HepG2 (cell line): Measurements from ENCODE around the gene JDP2. TPM values are rescaled to one million over a fixed set of nuclear protein-coding genes. Genes with fewer than 3 reads are reported as not detected.
A peak's percentile ranks its signal among the peaks of the same experiment; 100 is the strongest.

Experiments used
- ARNT2 ChIP-seq: sonication (generic); formaldehyde crosslinking; IDR thresholded peaks from 2 replicates; pipeline ENCODE4 v1.8.0; 2022; ENCODE audit warnings: mild to moderate bottlenecking, low read depth, missing genetic modification reagents, moderate library complexity
- CENPX ChIP-seq: sonication (generic); formaldehyde crosslinking; IDR thresholded peaks from 2 replicates; pipeline ENCODE4 v1.9.0; 2021; ENCODE audit warnings: mild to moderate bottlenecking, missing genetic modification reagents, moderate library complexity
- CREB1 ChIP-seq, 2 experiments: fragments of 450-650 bp in 1 of 2; IDR thresholded peaks; 2 replicates each; pipeline ENCODE4 v1.6.1; 2016 to 2017; ENCODE audit warnings: control low read depth in 1 of 2, mild to moderate bottlenecking in 1 of 2, missing compliant biosample characterization in 1 of 2, missing genetic modification characterization in 1 of 2
- FOXA3 ChIP-seq: IDR thresholded peaks from 2 replicates; pipeline ENCODE4 v1.6.1; 2016; ENCODE audit warnings: missing genetic modification reagents, missing compliant biosample characterization
- HNRNPK ChIP-seq: fragments of 200-400 bp; formaldehyde crosslinking; IDR thresholded peaks from 2 replicates; pipeline ENCODE4 v1.6.1; 2018; ENCODE audit warnings: low read length, low read depth, moderate library complexity, mild to moderate bottlenecking; ENCODE audit not compliant: poor library complexity, severe bottlenecking
- NR2F1 ChIP-seq, 2 experiments: fragments of 450-650 bp in 1 of 2; formaldehyde crosslinking in 1 of 2; IDR thresholded peaks; 2 replicates each; pipeline versions ENCODE4 v1.5.0 to v1.6.1; 2016 to 2020; ENCODE audit warnings: mild to moderate bottlenecking in 1 of 2, missing compliant biosample characterization in 1 of 2, missing genetic modification reagents in 1 of 2, moderate library complexity in 1 of 2
- NR2F6 ChIP-seq, 2 experiments: IDR thresholded peaks; 2 replicates each; pipeline ENCODE4 v1.6.1; 2016; ENCODE audit warnings: antibody characterized with exemption in 1 of 2, mild to moderate bottlenecking in 1 of 2
- SKI ChIP-seq: fragments of 450-650 bp; IDR thresholded peaks from one replicate; pipeline ENCODE4 v1.6.1; 2018; ENCODE audit warnings: mild to moderate bottlenecking; ENCODE audit not compliant: partially characterized antibody
- TARDBP ChIP-seq: sonication (generic); formaldehyde crosslinking; IDR thresholded peaks from 2 replicates; pipeline ENCODE4 v1.8.0; 2022; ENCODE audit warnings: mild to moderate bottlenecking, missing genetic modification reagents
- ZNF121 ChIP-seq: sonication (generic); formaldehyde crosslinking; IDR thresholded peaks from 2 replicates; pipeline ENCODE4 v1.5.0; 2020; ENCODE audit warnings: mild to moderate bottlenecking, missing genetic modification reagents
- ZNF136 ChIP-seq: sonication (generic); formaldehyde crosslinking; IDR thresholded peaks from 2 replicates; pipeline ENCODE4 v1.8.1; 2022; ENCODE audit warnings: low read depth, mild to moderate bottlenecking, moderate library complexity, missing genetic modification reagents
- ZNF556 ChIP-seq: sonication (generic); formaldehyde crosslinking; IDR thresholded peaks from 2 replicates; pipeline ENCODE4 v1.4.0; 2020; ENCODE audit warnings: mild to moderate bottlenecking, missing genetic modification reagents, borderline replicate concordance
- polyA plus RNA-seq, 8 experiments: library from polyadenylated mRNA; depleted of rRNA in 3 of 8; stranded (reverse) in 7 of 8; unstranded in 1 of 8; fragments of >200 nt; fragmentation: Illumina TruSeq in 4 of 8; extraction: Trizol in 4 of 8; gene quantifications; 2 replicates each; pipeline versions ENCODE4 v1.2.1 to v1.2.3, GENCODE V29; 2011 to 2016; ENCODE audit warnings: low read depth in 4 of 8, missing spikeins in 1 of 8, mixed read lengths in 1 of 8; ENCODE audit not compliant: insufficient read depth in 1 of 8
- total RNA-seq, 5 experiments: library from RNA; depleted of rRNA; stranded (reverse); fragments of >200 nt; fragmentation: Illumina TruSeq; extraction: Trizol; gene quantifications; 2 replicates each; pipeline ENCODE4 v1.2.3, GENCODE V29; 2016; ENCODE audit warnings: low read depth in 1 of 5
- TF ChIP-seq, protein P1 (sequence below): sonication (generic); formaldehyde crosslinking; IDR thresholded peaks from 2 replicates; pipeline ENCODE4 v1.5.0; 2020; ENCODE audit warnings: mild to moderate bottlenecking, missing genetic modification reagents
- TF ChIP-seq, protein P2 (sequence below): sonication (generic); formaldehyde crosslinking; IDR thresholded peaks from 2 replicates; pipeline ENCODE4 v1.5.0; 2020; ENCODE audit warnings: missing genetic modification reagents, mild to moderate bottlenecking, borderline replicate concordance
- TF ChIP-seq, protein P3 (sequence below): sonication (generic); formaldehyde crosslinking; IDR thresholded peaks from 2 replicates; pipeline ENCODE4; 2020; ENCODE audit warnings: missing genetic modification reagents, mild to moderate bottlenecking, borderline replicate concordance
- TF ChIP-seq, protein P4 (sequence below): sonication (generic); formaldehyde crosslinking; IDR thresholded peaks from 2 replicates; pipeline ENCODE4 v1.9.0; 2022; ENCODE audit warnings: low read depth, missing genetic modification reagents
- TF ChIP-seq, protein P5 (sequence below): sonication (generic); formaldehyde crosslinking; IDR thresholded peaks from 2 replicates; pipeline ENCODE4 v1.8.0; 2023; ENCODE audit warnings: mild to moderate bottlenecking, missing genetic modification reagents

Gene JDP2
- total and polyA plus RNA-seq, 2 of the 13 experiments (the other 11 are each of a cell fraction or from before 2014, with no cell fraction given), result 8.0 to 8.9 TPM

DNA sequence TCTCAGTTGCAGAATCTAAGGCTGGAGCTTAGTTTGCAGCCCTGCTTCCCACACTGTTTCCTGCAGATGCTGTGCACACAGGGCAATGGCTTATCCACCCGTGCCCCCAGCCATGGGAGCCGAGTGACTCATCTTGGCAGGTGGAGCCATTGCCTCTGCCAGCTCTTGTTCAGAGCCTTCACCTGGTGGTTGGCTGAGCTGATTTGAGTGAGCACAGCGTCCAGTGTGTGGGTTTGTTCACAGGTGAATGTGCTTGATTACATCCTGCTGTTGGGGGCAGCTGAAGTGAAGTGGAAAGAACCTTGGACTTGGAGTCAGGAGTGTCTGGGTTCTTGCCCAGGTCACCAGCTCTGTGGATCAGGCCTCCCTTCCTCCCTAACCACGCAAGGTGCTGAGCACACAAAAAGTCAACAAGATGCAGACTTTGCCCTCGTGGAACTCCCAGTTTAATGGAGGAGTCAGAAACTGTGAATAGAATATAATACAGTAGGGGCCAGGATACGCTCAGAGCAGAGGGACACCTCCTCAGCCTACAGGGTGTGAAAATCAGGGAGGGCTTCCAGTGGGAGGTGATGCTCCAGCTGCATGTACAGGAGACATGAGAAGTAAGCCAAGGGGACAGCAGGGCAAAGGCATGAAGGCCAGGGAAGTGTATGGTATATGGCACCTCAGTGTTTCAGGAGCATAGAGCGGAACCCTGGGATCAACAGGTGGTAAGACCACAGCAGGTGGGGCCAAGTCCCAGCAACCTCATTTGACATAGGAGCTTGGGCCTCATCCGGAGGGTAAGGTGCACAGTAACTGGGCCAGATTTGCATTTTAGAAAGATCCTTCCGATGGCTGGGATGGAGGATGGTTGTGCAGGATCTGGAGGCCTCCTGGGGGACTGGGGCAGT, 22.8 kb downstream of the JDP2 start (continued):
- TF ChIP-seq, protein P1, sequence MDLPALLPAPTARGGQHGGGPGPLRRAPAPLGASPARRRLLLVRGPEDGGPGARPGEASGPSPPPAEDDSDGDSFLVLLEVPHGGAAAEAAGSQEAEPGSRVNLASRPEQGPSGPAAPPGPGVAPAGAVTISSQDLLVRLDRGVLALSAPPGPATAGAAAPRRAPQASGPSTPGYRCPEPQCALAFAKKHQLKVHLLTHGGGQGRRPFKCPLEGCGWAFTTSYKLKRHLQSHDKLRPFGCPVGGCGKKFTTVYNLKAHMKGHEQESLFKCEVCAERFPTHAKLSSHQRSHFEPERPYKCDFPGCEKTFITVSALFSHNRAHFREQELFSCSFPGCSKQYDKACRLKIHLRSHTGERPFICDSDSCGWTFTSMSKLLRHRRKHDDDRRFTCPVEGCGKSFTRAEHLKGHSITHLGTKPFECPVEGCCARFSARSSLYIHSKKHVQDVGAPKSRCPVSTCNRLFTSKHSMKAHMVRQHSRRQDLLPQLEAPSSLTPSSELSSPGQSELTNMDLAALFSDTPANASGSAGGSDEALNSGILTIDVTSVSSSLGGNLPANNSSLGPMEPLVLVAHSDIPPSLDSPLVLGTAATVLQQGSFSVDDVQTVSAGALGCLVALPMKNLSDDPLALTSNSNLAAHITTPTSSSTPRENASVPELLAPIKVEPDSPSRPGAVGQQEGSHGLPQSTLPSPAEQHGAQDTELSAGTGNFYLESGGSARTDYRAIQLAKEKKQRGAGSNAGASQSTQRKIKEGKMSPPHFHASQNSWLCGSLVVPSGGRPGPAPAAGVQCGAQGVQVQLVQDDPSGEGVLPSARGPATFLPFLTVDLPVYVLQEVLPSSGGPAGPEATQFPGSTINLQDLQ, result no peak
- TF ChIP-seq ARNT2 (CRISPR knock-in tag) (no peak), TARDBP (peak; percentile 30; the same call in 1 of the 2 replicates), NR2F6 (IDR thresholded peaks at IDR 0.05) (no peak), NR2F6 (CRISPR knock-in tag; IDR thresholded peaks at IDR 0.05) (peak; percentile 27; the same call in 1 of the 2 replicates), ZNF556 (CRISPR knock-in tag) (0 out of 2 replicates have a peak, but pooled peaks have one; percentile 48), ZNF136 (CRISPR knock-in tag) (no peak), FOXA3 (CRISPR knock-in tag) (peak; percentile 33; the same call in 1 of the 2 replicates), CREB1 (IDR thresholded peaks at IDR 0.05) (no peak), CREB1 (CRISPR knock-in tag; IDR thresholded peaks at IDR 0.05) (peak; percentile 18; the same call in 1 of the 2 replicates), HNRNPK (no peak), NR2F1 (CRISPR knock-in tag; IDR thresholded peaks at IDR 0.05) (no peak), ZNF121 (CRISPR knock-in tag) (peak; percentile 53; the same call in 1 of the 2 replicates), CENPX (no peak), SKI (peak; percentile 28)
- TF ChIP-seq, protein P2, sequence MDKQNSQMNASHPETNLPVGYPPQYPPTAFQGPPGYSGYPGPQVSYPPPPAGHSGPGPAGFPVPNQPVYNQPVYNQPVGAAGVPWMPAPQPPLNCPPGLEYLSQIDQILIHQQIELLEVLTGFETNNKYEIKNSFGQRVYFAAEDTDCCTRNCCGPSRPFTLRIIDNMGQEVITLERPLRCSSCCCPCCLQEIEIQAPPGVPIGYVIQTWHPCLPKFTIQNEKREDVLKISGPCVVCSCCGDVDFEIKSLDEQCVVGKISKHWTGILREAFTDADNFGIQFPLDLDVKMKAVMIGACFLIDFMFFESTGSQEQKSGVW (CRISPR knock-in tag), result no peak
- TF ChIP-seq, protein P3, sequence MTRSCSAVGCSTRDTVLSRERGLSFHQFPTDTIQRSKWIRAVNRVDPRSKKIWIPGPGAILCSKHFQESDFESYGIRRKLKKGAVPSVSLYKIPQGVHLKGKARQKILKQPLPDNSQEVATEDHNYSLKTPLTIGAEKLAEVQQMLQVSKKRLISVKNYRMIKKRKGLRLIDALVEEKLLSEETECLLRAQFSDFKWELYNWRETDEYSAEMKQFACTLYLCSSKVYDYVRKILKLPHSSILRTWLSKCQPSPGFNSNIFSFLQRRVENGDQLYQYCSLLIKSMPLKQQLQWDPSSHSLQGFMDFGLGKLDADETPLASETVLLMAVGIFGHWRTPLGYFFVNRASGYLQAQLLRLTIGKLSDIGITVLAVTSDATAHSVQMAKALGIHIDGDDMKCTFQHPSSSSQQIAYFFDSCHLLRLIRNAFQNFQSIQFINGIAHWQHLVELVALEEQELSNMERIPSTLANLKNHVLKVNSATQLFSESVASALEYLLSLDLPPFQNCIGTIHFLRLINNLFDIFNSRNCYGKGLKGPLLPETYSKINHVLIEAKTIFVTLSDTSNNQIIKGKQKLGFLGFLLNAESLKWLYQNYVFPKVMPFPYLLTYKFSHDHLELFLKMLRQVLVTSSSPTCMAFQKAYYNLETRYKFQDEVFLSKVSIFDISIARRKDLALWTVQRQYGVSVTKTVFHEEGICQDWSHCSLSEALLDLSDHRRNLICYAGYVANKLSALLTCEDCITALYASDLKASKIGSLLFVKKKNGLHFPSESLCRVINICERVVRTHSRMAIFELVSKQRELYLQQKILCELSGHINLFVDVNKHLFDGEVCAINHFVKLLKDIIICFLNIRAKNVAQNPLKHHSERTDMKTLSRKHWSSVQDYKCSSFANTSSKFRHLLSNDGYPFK (CRISPR knock-in tag), result no peak
- TF ChIP-seq, protein P4, sequence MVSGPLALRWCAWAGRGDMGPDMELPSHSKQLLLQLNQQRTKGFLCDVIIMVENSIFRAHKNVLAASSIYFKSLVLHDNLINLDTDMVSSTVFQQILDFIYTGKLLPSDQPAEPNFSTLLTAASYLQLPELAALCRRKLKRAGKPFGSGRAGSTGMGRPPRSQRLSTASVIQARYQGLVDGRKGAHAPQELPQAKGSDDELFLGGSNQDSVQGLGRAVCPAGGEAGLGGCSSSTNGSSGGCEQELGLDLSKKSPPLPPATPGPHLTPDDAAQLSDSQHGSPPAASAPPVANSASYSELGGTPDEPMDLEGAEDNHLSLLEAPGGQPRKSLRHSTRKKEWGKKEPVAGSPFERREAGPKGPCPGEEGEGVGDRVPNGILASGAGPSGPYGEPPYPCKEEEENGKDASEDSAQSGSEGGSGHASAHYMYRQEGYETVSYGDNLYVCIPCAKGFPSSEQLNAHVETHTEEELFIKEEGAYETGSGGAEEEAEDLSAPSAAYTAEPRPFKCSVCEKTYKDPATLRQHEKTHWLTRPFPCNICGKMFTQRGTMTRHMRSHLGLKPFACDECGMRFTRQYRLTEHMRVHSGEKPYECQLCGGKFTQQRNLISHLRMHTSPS (CRISPR knock-in tag), result peak; percentile 41; the same call in 1 of the 2 replicates
- TF ChIP-seq, protein P5, sequence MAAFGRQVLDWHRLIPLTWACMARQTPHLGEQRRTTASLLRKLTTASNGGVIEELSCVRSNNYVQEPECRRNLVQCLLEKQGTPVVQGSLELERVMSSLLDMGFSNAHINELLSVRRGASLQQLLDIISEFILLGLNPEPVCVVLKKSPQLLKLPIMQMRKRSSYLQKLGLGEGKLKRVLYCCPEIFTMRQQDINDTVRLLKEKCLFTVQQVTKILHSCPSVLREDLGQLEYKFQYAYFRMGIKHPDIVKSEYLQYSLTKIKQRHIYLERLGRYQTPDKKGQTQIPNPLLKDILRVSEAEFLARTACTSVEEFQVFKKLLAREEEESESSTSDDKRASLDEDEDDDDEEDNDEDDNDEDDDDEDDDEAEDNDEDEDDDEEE (CRISPR knock-in tag), result no peak
